Measurements from ENCODE around the gene GORAB.

GRCh38 chr1:170536924-170537551, 5.1 kb downstream of the GORAB start:
- TF ChIP-seq EZH2 (IDR thresholded peaks at IDR 0.05) = no peak
- TF ChIP-seq POLR2AphosphoS5 (IDR thresholded peaks at IDR 0.05; ENCODE audit: borderline replicate concordance, low read depth, low read length) = no peak
